Glomerular visceral epithelial cell (primary cell): ENCODE data around the gene ID2.

Experiments used
- DNase-seq: peaks from one replicate; pipeline ENCODE4 v3.0.0-alpha.2; 2016; ENCODE audit errors: extremely low spot score

Gene ID2

GRCh38 chr2:8732601-8733000, 50.7 kb downstream of the ID2 start:
- no peak for DNase-seq
